Neuron (in vitro differentiated cells): ENCODE measurements around the gene ASB3.
"Not testable (repeated sequence)": the region's sequence is repeated elsewhere in the genome, so short reads cannot be mapped to it uniquely, and the experiment has no call there.

Source experiments
- H2AFZ ChIP-seq: one replicate; pipeline ENCODE4 v1.6.1; 2013; ENCODE audit warnings: low read depth, mild to moderate bottlenecking, inconsistent platforms, low read length, moderate library complexity
- H3K27me3 ChIP-seq: one replicate; pipeline ENCODE4 v1.6.1; 2013; ENCODE audit warnings: low read length; ENCODE audit not compliant: insufficient read depth
- H3K36me3 ChIP-seq: one replicate; pipeline ENCODE4 v1.6.1; 2013; ENCODE audit warnings: low read length; ENCODE audit not compliant: insufficient read depth
- H3K4me1 ChIP-seq: one replicate; pipeline ENCODE4 v1.6.1; 2013; ENCODE audit warnings: low read length; ENCODE audit not compliant: insufficient read depth
- H3K4me3 ChIP-seq: 2 replicates; pipeline ENCODE4 v1.5.1; 2013; ENCODE audit warnings: mild to moderate bottlenecking, low read length, moderate library complexity
- H3K9me3 ChIP-seq: one replicate; pipeline ENCODE4 v1.6.1; 2013; ENCODE audit warnings: low read length

The ASB3 gene

DNA sequence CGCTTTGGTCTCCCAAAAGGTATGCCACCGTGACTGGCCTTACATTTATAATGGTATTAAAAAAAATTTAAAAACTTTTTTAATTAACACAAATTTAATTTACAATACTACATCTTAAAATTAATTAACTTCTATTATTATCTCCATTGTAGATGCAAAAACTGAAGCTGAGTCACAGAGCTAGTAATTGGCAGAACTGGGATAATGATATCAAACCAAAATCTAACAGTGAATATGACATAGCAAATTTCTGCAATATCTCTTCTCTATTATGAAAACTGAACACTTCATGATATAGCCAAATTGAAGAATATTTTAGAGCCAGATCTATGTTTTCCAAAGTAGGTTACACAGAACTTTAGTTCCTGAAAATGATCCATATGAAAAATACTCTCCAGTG lies 85.5 kb downstream of the ASB3 start:
- Histone ChIP-seq H2AFZ (no peak overlapping the region), H3K36me3 (peaks cover 16% of the 10 kb centered on the region), H3K4me1 (peaks cover 9% of the 10 kb centered on the region), H3K4me3 (no peak overlapping the region), H3K9me3 (peaks cover 5% of the 10 kb centered on the region), H3K27me3 (no peaks in the 10 kb centered on the region)

DNA sequence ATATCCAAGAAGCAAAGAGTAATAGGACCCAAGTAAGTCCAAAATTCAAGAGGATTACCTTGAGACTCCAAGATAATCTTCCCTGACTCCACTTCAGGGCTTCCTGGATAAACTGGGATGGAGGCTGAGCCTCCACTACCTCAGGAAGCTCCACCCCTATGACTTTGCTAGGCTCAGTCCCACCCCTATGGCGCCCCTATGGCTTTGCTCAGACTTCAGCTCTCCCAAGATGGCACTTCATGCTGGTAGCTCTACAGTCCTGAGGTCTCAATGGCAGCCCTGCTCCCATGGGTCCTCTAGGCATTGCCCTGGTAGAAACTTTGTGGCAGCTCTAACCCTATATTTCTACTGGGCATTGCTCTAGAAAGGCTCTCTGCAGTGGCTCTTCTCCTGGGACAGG lies 89.1 kb downstream of the ASB3 start:
- Histone ChIP-seq H3K4me1 (peaks cover 9% of the 10 kb centered on the region), H3K4me3 (no peak overlapping the region), H2AFZ (no peak overlapping the region), H3K27me3 (no peaks in the 10 kb centered on the region), H3K9me3 (peaks cover 5% of the 10 kb centered on the region), H3K36me3 (peaks cover 24% of the 10 kb centered on the region)

DNA sequence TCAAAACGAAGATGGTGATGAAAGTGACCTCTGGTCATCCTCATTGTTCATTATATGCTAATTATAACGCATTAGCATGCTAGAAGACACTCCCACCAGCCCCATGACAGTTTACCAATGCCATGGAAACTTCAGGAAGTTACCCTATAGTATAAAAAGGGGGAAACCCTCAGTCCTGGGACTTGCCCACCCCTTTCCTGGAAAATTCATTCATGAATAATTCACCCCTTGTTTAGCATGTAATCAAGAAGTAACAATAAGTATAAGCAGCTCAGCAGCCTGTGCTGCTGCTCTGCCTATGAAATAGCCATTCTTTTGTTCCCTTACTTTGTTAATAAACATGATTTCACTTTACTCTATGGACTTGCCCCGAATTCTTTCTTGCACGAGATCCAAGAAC lies 89.7 kb downstream of the ASB3 start:
- peaks cover 5% of the 10 kb centered on the region for H3K9me3 ChIP-seq
- peaks cover 9% of the 10 kb centered on the region for H3K4me1 ChIP-seq
- peaks cover 25% of the 10 kb centered on the region for H3K36me3 ChIP-seq
- no peak overlapping the region for H2AFZ ChIP-seq
- H3K4me3 ChIP-seq, result no peak overlapping the region
- no peaks in the 10 kb centered on the region for H3K27me3 ChIP-seq

DNA sequence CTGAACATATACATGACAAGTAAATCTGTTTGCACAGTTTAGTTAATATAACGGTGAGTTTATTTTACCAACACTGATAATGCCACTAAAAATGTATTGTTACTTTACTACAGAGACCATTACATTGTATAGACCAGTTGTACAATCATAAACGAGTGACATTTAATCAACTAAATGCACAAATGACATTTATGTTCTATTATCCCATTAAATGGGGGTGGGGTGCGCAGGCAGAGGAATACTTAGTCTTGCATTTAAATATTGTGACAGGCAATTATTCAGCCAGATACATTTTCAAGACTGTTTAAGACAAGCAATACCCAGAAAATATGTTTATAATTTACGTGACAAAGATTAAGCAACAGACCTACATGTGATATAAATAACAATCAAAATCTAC lies 91.2 kb downstream of the ASB3 start:
- H3K36me3 ChIP-seq, result peaks cover 34% of the 10 kb centered on the region
- H2AFZ ChIP-seq, result no peak overlapping the region
- H3K4me1 ChIP-seq, result peaks cover 9% of the 10 kb centered on the region
- H3K9me3 ChIP-seq, result peaks cover 5% of the 10 kb centered on the region
- H3K4me3 ChIP-seq, result no peak overlapping the region
- no peaks in the 10 kb centered on the region for H3K27me3 ChIP-seq

DNA sequence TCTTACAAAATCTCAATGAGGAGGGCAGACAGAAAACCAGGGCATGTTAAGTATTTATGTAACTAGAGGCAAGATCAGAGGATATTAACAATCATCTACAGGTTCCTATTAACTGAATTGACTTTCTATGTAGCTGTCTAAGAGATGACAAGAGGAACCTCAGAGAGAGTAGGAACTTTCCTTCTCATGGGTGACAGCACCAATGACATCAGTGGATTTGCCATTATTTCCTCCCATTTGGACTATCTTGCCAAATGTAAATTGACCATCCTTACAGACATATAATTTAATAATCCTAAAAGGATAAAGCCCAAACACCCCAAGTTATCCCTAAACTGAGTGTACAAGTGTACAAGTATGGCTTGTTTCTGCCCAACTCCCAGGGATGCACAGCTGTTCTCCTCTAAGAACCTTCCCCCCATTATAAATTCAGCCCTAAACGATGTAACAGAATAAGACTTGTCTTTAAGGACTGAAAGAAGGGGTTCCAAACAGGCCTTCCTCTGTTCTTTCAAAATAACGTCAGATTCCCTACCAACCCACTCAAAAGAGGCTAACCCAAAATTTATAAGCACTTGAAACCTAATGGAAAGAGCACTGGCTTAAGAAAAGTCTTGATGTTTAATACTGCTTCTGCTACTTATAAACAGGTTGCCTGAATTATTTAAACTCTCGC lies 92.5 kb downstream of the ASB3 start:
- H2AFZ ChIP-seq, result no peak overlapping the region
- H3K9me3 ChIP-seq, result peaks cover 5% of the 10 kb centered on the region
- H3K36me3 ChIP-seq, result peaks cover 25% of the 10 kb centered on the region
- no peaks in the 10 kb centered on the region for H3K27me3 ChIP-seq
- peaks cover 9% of the 10 kb centered on the region for H3K4me1 ChIP-seq
- no peak overlapping the region for H3K4me3 ChIP-seq

DNA sequence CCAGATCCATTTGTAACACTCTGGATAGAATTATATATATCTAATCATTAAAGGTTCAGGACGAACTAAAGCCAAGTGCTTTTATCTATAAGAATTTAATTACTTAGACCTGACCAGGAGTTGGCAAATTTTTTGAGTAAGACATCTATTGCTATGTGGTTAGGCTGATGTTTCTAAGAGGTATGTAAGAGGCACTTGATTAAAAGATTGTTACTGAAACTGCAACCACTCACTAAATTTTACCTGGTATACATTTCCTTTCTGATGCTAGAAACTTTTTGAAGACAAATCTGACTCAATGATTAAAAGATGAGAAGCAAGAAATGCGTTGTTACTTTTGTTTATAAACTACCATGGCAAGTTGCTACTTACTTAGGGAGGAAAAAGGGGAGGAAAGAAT lies 95.9 kb downstream of the ASB3 start:
- no peaks in the 10 kb centered on the region for H3K4me1 ChIP-seq
- H3K9me3 ChIP-seq, result peaks cover 6% of the 10 kb centered on the region
- peaks cover 23% of the 10 kb centered on the region for H3K36me3 ChIP-seq
- no peak overlapping the region for H2AFZ ChIP-seq
- H3K27me3 ChIP-seq, result no peaks in the 10 kb centered on the region
- H3K4me3 ChIP-seq, result no peak overlapping the region

DNA sequence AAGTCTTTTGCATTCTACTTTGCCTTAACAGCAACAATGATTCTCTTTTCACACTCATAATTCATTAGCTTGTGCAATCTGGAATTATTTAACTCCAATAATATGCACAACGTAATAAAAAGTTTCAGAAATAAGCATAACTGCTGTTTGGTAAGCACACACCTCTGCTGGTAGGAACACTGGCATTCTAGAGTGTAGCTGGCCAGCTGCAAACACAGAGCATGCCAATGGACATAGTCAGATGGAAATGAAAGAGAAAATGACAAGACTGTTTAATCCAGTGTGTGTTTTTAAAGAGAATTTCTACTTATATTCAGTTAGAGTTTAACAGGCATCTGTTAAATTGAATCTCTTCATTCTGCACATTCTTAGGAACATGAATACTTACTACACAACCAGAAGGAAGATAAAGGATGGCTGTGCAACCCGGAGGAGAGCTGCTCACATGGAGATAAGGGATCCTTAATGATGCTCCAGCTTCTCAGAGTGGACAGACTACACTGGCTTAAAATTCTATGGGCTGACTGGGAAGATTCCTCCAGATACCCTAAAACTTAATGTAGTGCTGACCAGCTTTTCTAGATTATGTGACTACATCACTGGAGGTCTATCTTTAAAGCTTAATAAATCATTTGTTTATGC lies 113.8 kb downstream of the ASB3 start:
- Histone ChIP-seq H3K4me1 (no peaks in the 10 kb centered on the region), H3K27me3 (no peaks in the 10 kb centered on the region), H3K36me3 (peaks cover 8% of the 10 kb centered on the region), H3K4me3 (no peak overlapping the region), H3K9me3 (peaks cover 2% of the 10 kb centered on the region), H2AFZ (no peak overlapping the region)

DNA sequence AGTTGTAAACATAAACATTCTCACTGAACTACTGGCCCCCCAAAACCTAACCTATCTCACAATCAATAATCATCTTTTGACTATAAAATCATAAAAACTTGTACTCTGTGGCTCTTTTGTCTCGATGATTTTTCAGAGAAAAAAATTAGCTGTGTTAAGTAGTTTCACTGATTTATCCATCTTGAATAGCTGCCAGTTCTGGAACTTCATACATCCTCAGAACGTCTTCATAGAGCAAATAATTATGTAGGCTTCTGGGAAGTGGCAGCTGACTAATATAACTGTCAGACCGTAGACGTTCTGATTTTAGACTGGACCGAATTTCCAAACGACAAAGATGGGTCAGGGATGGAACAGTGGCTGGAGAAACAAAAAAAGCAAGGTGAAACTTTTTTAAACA lies 116.4 kb downstream of the ASB3 start:
- H3K4me1 ChIP-seq, result no peaks in the 10 kb centered on the region
- no peak overlapping the region for H2AFZ ChIP-seq

DNA sequence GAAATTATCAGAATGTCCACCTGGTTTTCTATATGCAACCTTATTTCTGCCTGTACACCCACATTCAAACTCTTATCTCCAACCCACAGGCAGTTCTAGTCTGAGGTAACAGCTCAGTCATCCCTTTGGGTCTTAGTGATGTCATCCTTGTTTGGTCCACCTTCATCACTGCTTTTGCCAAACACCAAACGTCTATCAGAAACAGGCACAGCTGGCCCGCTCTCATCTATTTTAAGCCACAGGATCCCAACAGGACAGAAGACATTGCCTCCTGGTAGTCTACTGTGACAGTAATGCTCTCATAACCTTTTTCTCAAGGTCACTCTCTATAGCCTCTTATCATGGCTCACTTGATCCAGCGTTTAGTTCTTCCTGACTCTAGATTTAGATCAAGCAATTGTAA lies 118.1 kb downstream of the ASB3 start:
- Histone ChIP-seq H3K4me1 (no peaks in the 10 kb centered on the region), H3K4me3 (no peak overlapping the region), H2AFZ (no peak overlapping the region), H3K27me3 (no peaks in the 10 kb centered on the region), H3K36me3 (peaks cover 8% of the 10 kb centered on the region), H3K9me3 (peaks cover 2% of the 10 kb centered on the region)

More for the DNA sequence above, 116.4 kb downstream of the ASB3 start:
- Histone ChIP-seq H3K4me3 (no peak overlapping the region), H3K36me3 (peaks cover 8% of the 10 kb centered on the region), H3K9me3 (peaks cover 2% of the 10 kb centered on the region), H3K27me3 (no peaks in the 10 kb centered on the region)

DNA sequence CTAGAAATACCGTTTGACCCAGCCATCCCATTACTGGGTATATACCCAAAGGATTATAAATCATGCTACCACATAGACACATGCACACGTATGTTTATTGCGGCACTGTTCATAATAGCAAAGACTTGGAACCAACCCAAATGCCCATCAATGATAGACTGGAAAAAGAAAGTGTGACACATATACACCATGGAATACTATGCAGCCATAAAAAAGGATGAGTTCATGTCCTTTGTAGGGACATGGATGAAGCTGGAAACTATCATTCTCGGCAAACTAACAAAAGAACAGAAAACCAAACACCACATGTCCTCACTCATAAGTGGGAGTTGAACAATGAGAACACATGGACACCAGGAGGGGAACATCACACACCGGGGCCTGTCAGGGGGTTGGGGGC lies 119.6 kb downstream of the ASB3 start:
- H3K27me3 ChIP-seq, H3K4me1 ChIP-seq, H2AFZ ChIP-seq, H3K9me3 ChIP-seq, H3K4me3 ChIP-seq, H3K36me3 ChIP-seq: not testable (repeated sequence)

DNA sequence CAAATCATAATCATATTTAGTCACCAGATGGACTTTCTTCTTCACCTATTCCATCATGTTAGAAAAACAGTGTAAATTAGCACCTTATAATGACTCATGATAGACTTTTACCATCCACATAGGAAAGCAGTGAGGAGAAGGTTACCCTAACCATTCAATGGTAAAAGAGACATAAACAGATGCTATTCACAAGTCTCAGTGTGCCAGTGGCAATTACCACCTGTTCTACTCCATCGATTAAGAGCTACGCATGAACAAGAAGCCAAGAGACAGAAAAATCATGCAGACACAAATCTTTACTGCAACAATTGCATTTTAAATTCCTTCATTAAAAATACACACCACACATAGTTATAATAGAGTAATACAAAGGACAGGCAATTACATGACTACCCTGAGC lies 125.9 kb downstream of the ASB3 start:
- no peaks in the 10 kb centered on the region for H3K36me3 ChIP-seq
- H3K27me3 ChIP-seq, result no peaks in the 10 kb centered on the region
- H3K9me3 ChIP-seq, result no peaks in the 10 kb centered on the region
- H2AFZ ChIP-seq, result no peak overlapping the region
- H3K4me1 ChIP-seq, result no peaks in the 10 kb centered on the region
- no peak overlapping the region for H3K4me3 ChIP-seq

DNA sequence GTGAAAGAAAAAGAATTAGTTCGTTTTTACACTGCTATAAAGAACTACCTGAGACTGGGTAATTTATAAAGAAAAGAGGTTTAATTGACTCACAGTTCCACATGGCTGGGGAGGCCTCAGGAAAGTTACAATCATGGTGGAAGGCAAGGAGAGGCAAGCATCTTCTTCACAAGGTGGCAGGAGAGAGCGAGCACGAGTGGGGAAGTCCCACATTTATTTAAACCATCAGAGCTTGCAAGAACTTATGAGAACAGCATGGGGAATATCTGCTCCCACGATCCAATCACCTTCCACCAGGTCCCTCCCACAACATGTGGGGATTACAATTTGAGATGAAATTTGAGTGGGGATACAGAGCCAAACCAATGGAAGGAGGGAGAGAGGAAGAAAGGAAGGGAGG lies 128.3 kb downstream of the ASB3 start:
- not testable (repeated sequence) for H2AFZ ChIP-seq, H3K4me1 ChIP-seq, H3K9me3 ChIP-seq, H3K36me3 ChIP-seq, H3K27me3 ChIP-seq, H3K4me3 ChIP-seq

DNA sequence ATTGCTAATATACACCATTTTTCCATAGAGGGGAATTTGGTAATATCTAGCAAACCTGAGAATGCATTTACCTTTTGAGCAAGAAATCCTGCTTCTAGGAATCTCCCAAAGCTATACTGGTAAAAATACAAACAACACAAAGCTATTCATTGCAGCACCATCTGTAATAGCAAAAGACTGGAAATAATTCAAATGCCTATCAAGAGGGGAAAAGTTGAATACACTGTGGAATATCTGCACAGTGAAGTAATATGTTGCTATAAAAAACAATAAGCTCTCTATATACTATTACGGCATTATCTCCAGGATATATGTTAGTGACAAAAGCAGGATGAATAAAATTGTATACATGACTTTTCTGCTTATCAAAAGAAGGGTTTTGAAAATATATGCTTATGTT lies 131.5 kb downstream of the ASB3 start:
- Histone ChIP-seq H3K36me3 (no peaks in the 10 kb centered on the region), H2AFZ (no peak overlapping the region), H3K27me3 (no peaks in the 10 kb centered on the region), H3K4me1 (no peaks in the 10 kb centered on the region), H3K9me3 (no peaks in the 10 kb centered on the region), H3K4me3 (no peak overlapping the region)

DNA sequence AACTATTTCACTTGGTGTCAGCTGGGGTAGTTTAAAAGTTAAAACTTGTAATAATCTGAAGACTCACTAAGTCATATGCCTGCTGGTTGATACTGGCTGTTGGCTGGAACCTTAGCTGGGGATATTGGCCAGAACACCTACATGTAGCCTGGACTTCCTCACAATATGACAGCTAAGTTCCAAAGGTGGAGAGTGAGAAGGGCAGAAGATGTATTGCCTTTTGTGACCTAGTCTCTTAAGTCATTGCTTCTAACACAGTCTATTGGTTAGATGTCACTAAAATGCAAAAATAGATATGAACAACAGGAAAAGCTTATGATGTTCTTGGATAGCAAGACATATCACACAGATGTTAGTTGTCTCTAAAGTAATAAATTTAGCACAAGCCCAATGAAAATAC lies 132.4 kb downstream of the ASB3 start:
- H3K4me1 ChIP-seq, result no peaks in the 10 kb centered on the region
- H3K9me3 ChIP-seq, result no peaks in the 10 kb centered on the region
- no peaks in the 10 kb centered on the region for H3K27me3 ChIP-seq
- no peaks in the 10 kb centered on the region for H3K36me3 ChIP-seq
- H3K4me3 ChIP-seq, result no peak overlapping the region
- no peak overlapping the region for H2AFZ ChIP-seq
